Epithelial cell of proximal tubule (primary cell): Measurements from ENCODE around the gene CLINT1. TPM values are rescaled to one million over a fixed set of nuclear protein-coding genes. Genes with fewer than 3 reads are reported as not detected.

Source experiments
- DNase-seq: peaks from one replicate; pipeline ENCODE4 v3.0.0-alpha.2; 2011; ENCODE audit warnings: low read depth
- H3K4me3 ChIP-seq: 2 replicates; pipeline ENCODE4 v1.5.1; 2011; ENCODE audit warnings: low read depth, mild to moderate bottlenecking, low read length
- total RNA-seq: library from RNA; depleted of rRNA; stranded (reverse); fragments of >200 nt; gene quantifications from 2 replicates; pipeline ENCODE4 v1.2.3, GENCODE V29; 2015
- TF ChIP-seq, protein P1 (sequence below): conservative IDR thresholded peaks from 2 replicates; pipeline ENCODE4 v1.5.1; 2012; ENCODE audit warnings: low read depth, mild to moderate bottlenecking, low read length

Gene CLINT1
- total RNA-seq, 1 donor from 2014 or later, result 39.2 TPM

DNA sequence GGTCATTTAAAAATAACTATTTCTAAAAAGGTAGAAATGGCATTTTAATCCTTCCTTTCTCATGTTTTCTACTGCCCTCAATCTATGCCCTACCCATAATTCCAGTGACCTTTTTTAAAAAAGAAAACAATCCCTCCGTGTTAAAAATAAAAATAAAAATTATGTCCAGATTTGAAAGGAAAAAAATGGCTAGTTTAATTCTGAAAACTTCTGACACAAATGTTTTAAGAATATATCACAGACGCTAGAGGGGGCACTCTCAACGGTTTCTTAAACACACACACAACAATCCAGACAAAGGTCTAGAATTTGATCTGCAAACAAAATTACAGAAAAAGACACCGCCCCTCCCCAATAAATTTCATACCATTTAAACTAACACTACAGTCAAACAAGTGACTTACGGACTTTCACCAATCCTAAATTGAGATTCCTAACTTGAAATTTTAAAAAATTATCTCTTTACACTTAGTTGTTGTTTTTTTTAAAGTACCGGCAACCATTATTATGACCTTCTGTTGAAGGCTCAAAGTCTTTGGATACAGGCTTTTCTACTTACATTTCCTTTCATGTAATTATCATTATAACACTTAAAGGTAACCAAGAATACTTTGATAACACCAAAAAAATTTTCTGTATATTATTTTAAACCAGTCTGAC is 38.2 kb downstream of the CLINT1 start:
- no peak overlapping the region for H3K4me3 ChIP-seq
- no peak for DNase-seq
- TF ChIP-seq, protein P1, sequence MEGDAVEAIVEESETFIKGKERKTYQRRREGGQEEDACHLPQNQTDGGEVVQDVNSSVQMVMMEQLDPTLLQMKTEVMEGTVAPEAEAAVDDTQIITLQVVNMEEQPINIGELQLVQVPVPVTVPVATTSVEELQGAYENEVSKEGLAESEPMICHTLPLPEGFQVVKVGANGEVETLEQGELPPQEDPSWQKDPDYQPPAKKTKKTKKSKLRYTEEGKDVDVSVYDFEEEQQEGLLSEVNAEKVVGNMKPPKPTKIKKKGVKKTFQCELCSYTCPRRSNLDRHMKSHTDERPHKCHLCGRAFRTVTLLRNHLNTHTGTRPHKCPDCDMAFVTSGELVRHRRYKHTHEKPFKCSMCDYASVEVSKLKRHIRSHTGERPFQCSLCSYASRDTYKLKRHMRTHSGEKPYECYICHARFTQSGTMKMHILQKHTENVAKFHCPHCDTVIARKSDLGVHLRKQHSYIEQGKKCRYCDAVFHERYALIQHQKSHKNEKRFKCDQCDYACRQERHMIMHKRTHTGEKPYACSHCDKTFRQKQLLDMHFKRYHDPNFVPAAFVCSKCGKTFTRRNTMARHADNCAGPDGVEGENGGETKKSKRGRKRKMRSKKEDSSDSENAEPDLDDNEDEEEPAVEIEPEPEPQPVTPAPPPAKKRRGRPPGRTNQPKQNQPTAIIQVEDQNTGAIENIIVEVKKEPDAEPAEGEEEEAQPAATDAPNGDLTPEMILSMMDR, result peak; percentile 64

- no peak for DNase-seq
- H3K4me3 ChIP-seq, result no peak overlapping the region
- TF ChIP-seq, protein P1, result no peak
Observed at GRCh38 chr5:157819502-157820115, 39.3 kb downstream of the CLINT1 start.

GRCh38 chr5:157818368-157818767 is 40.6 kb downstream of the CLINT1 start:
- TF ChIP-seq, protein P1, result no peak
- no peak overlapping the region for H3K4me3 ChIP-seq
- DNase-seq, result no peak

DNA sequence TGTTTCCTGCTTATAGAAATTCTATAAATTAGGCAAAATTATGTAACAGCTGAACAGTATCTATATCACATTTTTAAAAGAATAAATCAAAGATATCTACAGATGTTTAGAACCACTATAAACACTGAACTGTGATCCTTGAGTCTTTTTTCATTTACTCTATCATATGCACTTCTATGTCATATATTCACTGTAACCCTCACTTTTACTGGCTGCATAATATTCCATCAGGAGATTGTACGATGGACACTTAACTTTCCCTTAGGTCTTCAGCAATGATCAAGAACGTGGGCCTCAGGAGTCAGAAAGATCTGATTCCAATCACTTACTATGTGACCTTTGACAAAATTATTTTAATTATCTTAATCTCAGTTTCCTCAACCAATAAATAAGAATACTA is 41.0 kb downstream of the CLINT1 start:
- TF ChIP-seq, protein P1, result no peak
- DNase-seq, result no peak
- no peak overlapping the region for H3K4me3 ChIP-seq

- no peak for DNase-seq
- no peak overlapping the region for H3K4me3 ChIP-seq
- TF ChIP-seq, protein P1, result no peak
Observed at GRCh38 chr5:157817387-157817702, 41.6 kb downstream of the CLINT1 start.

DNA sequence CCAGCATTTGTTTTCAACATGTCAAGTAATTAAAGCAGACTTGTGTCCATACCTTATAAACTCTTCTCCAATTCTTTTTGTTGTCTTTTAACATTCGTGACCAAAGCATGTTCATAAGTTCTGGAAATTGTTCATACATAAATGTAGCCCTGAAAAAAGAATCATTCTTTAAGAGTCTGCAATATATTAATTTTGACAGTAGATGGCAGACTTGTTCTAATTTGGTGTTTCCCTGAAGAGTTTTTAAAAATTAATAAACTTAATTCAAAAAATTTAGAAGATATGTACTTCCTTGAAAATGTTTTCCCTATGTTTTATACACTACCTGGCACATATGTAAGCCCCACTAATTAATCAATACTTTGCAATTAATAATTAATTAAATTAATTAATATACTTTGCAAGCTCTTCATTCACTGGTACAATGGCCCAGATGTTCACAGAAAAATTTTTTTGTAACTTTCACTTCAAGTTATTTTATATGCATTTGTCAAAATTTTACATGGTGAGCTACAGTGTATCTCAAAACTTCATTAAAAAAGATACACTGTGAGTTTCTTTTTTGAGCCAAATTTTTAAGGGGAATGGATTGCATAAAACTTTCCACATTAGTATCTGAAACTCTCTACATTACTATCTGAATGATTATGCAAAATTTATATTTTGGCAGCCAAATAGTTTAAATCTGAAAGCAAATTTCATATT is 42.1 kb downstream of the CLINT1 start:
- H3K4me3 ChIP-seq, result no peak overlapping the region
- no peak for DNase-seq
- TF ChIP-seq, protein P1, result no peak
